GM04503 (cell line): ENCODE results near the gene PHOSPHO2.
"Not testable (repeated sequence)": the region's sequence is repeated elsewhere in the genome, so short reads cannot be mapped to it uniquely, and the experiment has no call there.

Experiments
- DNase-seq: peaks from one replicate; pipeline ENCODE4 v3.0.0-alpha.2; 2012; ENCODE audit warnings: low read depth

Gene PHOSPHO2

DNA sequence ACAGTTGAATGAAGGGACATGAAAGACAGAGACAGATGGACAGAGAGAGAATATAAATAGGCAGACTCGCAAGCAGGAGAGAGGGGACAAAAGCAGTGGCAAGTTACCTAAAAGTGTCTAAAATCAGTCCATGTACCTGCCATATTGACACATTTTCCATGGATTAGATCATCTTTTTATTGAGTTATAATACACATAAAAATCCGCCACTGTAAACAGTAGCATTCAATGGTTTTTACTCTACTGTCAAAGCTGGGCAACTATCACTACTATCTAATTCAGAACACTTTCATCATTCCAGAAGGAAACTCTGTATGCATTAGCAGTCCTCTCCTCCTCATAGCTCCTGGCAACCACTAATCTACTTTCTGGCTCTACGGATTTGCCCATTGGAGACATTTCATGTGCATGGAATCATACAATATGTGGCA, 10.1 kb upstream of the PHOSPHO2 start:
- no peak for DNase-seq

GRCh38 chr2:169684712-169685111, 9.6 kb upstream of the PHOSPHO2 start:
- not testable (repeated sequence) for DNase-seq

DNA sequence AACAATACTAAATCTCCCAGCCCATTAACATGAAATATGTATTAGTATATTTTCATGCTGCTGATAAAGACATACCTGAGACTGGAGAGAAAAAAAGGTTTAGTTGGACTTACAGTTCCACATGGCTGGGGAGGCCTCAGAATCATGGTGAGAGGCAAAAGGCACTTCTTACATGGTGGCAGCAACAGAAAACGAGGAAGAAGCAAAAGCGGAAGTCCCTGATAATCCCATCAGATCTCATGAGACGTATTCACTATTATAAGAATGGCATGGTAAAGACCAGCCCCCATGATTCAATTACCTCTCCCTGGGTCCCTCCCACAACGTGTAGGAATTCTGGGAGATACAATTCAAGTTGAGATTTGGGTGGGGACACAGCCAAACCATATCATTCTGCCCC, 7.4 kb upstream of the PHOSPHO2 start:
- DNase-seq = not testable (repeated sequence)

GRCh38 chr2:169687943-169688342, 6.3 kb upstream of the PHOSPHO2 start:
- not testable (repeated sequence) for DNase-seq

GRCh38 chr2:169690958-169691357, 3.3 kb upstream of the PHOSPHO2 start:
- DNase-seq = no peak

GRCh38 chr2:169692718-169693117, 1.6 kb upstream of the PHOSPHO2 start:
- DNase-seq = no peak

DNA sequence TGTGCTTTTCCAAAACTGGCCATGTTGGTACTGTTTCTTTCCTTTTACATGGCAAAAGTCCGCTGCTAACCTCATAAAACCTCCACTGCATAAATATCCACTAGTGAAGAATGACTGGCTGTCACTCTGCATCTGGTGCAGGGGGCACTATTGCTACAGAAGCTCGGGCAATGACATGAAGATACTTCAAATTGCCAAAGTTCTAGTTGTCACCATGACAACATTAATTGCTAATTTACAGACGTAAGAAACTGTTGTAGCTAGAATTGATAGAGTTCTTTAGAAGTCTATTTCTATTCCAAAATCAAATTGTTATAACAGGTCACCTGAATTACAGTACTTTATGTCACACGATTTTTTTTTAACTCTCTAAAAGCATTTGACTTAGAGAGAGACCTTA, 909 bp upstream of the PHOSPHO2 start:
- DNase-seq = no peak

DNA sequence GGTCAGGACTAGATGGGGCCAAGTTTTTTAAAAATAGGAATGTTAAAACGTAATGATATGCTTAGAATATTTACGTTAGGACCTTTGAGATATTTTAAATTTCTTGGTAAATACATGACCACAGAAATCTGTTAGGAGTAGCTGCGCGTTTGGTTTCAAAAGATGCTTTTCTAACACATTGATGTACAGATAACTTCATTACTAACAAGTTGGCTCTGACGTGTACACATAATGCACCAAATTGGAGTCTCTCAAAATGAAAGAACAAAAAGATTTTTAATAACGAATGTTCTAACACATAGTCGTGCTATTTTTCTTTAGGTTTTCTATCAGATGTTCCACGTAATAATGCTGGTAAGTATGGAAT, 608 bp downstream of the PHOSPHO2 start:
- DNase-seq = no peak

- DNase-seq = no peak
Observed at GRCh38 chr2:169696381-169696780, 2.1 kb downstream of the PHOSPHO2 start.

DNA sequence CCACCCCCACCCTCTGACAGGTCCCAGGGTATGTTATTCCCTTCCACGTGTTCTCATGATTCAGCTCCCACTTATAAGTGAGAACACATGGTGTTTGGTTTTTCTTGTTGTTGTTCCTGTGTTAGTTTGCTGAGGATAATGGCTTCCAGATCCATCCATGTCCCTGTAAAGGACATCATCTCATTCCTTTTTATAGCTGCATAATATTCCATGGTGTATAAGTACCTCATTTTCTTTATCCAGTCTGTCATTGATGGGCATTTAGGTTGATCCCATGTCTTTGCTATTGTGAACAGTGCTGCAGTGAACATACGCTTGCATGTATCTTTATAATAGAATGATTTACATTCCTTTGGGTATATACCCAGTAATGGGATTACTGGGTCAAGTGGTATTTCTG, 4.9 kb downstream of the PHOSPHO2 start:
- not testable (repeated sequence) for DNase-seq

DNA sequence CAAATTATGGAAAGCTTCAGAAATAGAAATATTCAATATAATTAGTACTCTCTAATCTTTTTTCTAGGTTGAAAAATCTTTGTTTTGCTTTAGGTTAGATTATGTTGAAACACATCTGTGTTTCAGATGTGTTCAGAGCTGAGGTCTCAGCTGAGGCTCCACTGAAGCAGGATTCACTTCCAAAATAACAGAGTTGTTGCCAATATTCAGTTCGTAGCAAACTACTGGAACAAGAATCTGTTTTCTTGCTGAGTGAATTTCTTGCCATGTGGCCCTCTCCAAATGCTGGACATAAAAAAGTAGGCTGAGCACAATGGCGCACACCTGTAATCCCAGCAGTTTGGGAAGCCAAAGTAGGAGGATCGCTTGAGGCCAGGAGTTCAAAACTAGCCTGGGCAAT, 8.7 kb downstream of the PHOSPHO2 start:
- no peak for DNase-seq

- DNase-seq = no peak
Observed at GRCh38 chr2:169704160-169704708, 10.0 kb downstream of the PHOSPHO2 start.

DNA sequence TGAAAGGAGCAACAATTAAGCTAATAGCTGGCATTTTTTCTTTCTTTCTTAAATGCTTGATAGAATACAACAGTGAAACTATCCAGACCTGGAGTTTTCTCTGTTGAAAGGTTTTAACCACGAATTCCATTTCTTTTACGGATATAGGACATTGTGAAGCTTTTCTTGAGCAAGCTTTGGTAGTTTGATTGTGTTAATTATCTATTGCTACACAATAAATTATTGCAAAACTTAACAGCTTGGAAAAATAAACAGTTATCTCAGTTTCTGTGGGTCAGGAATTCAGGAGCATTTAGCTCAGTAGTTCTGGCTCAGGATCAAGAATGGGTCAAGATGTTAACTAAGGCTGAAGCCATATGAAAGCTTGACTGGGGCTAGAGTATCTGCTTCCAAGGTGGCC, 11.7 kb downstream of the PHOSPHO2 start:
- peak; percentile 68 for DNase-seq

- DNase-seq = no peak
Observed at GRCh38 chr2:169707626-169708025, 13.4 kb downstream of the PHOSPHO2 start.

DNA sequence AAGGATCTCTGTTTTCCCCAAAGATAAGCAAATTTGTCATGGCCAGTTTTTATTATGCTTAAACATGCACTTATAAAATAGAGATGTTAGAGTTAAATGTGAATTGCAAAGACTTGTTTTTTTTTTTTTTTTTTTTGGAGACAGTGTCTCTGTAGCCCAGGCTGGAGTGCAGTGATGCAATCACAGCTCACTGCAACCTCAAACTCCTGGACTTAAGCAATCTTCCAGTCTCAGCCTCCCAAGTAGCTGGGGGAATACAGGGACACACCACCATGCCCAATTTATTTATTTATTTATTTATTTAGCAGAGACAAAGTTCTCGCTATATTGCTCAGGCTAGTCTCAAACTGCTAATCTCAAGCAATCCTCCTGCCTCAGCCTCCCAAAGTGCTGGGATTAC, 15.1 kb downstream of the PHOSPHO2 start:
- DNase-seq = no peak

DNA sequence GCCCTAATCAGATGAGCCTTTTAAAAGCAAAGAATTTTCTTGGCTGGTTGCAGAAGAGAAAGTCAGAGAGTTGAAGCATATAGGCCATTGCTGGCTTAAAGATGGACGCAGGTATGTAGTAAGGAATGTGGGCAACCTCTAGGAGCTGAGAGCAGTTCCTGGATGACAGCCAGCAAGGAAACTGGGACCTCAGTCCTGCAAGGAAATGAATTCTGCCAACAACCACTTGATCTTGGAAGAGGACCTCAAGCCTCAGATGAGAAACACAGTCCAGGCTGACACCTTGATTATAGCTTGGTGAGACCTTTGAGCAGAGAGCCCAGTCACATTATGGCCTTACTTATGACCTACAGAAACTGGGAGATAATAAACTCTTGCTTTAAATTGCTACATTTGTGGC, 15.7 kb downstream of the PHOSPHO2 start:
- no peak for DNase-seq

GRCh38 chr2:169711751-169712509, 17.7 kb downstream of the PHOSPHO2 start:
- no peak for DNase-seq

- no peak for DNase-seq
Observed at GRCh38 chr2:169712791-169713227, 18.5 kb downstream of the PHOSPHO2 start.

GRCh38 chr2:169713331-169713730, 19.1 kb downstream of the PHOSPHO2 start:
- no peak for DNase-seq

DNA sequence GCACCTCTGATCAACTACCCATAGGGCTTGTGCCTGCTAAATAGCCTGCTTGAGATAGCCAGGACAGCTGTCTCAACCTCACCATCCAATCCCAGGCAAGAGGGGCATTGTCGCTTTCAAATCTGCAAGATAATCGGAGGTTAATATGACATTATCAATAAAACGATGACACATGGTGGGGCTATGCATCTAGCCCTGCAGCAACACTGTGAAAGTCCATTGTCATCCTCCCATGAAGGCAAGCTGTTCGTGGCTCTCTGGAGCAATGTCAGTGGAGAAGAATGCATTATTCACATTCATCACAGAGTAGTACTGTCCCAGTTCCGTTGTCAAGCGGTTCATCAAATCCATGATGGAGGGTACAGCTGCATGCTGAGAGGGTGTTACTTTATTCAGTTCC, 20.4 kb downstream of the PHOSPHO2 start:
- no peak for DNase-seq

GRCh38 chr2:169715379-169716237, 21.3 kb downstream of the PHOSPHO2 start:
- DNase-seq = no peak

- no peak for DNase-seq
Observed at GRCh38 chr2:169716238-169716886, 22.1 kb downstream of the PHOSPHO2 start.
